ENCODE results near the gene NCAM2. TPM values are rescaled to one million over a fixed set of nuclear protein-coding genes. Genes with fewer than 3 reads are reported as not detected.

The NCAM2 gene
- total RNA-seq, 1 donor from 2014 or later: 3.6 TPM

DNA sequence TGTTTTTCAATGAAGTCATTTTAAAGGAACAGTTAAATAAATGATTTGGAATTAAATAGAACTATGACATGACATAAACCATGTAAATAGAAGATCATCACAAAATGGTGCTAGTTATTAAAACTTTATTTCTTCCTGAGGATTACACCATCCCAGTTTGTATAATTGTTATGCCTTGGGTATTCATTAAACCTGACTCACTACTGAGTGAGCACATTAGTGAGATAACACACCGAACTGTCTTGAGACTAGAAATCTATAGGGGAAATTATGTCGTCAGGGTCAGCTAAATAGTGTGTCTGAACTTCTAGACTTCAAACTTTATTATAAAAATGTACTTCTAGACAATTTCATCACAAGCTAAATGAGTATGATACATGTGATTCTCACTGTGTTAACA lies 189.4 kb downstream of the NCAM2 start:
- Mint-ChIP-seq H3K4me3 (no peak overlapping the region), H3K4me1 (no peaks in the 10 kb centered on the region), H3K9me3 (no peaks in the 10 kb centered on the region)

DNA sequence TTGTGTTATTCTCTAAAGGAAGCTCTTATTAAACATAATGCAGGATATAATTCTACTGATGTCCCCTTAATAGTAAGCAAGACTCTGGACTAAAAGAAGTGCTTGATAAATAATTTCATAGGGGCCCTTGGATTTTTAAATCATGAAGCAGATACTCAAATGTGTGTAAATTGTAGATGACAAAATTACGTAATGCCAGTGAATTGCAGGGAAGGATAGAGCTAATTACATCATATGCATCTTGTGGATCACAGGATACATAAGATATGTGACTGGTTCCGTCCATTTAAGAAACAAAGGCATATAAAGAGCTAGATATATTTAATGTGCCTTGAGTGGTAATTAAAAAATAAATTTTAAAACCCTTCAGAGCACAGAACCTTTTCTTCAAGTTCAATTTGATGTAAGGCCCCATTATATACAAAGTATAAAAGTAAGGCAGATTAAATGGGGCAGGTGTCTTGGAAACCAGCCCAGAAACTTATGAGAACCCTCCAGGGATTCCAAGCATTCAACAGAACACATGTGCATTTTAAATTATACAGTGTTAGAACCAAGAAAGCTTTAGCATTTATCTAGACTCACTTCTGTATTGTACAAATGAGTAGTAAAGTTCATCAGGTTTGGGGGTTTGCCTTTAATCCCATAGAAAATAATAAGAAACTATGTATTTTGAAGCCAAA lies 190.4 kb downstream of the NCAM2 start:
- H3K27ac Mint-ChIP-seq (ENCODE audit: unreplicated experiment): no peak overlapping the region
- no peaks in the 10 kb centered on the region for H3K9me3 Mint-ChIP-seq
- no peak overlapping the region for H3K4me3 Mint-ChIP-seq
- no peaks in the 10 kb centered on the region for H3K27me3 Mint-ChIP-seq (ENCODE audit: low read depth)
- H3K36me3 Mint-ChIP-seq (ENCODE audit: low read depth): no peaks in the 10 kb centered on the region
- TF ChIP-seq, protein P1, sequence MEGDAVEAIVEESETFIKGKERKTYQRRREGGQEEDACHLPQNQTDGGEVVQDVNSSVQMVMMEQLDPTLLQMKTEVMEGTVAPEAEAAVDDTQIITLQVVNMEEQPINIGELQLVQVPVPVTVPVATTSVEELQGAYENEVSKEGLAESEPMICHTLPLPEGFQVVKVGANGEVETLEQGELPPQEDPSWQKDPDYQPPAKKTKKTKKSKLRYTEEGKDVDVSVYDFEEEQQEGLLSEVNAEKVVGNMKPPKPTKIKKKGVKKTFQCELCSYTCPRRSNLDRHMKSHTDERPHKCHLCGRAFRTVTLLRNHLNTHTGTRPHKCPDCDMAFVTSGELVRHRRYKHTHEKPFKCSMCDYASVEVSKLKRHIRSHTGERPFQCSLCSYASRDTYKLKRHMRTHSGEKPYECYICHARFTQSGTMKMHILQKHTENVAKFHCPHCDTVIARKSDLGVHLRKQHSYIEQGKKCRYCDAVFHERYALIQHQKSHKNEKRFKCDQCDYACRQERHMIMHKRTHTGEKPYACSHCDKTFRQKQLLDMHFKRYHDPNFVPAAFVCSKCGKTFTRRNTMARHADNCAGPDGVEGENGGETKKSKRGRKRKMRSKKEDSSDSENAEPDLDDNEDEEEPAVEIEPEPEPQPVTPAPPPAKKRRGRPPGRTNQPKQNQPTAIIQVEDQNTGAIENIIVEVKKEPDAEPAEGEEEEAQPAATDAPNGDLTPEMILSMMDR (conservative IDR thresholded peaks at IDR 0.05): no peak
- no peaks in the 10 kb centered on the region for H3K4me1 Mint-ChIP-seq
- DNase-seq (ENCODE audit: low read depth, low spot score): no peak

More for the DNA sequence above, 189.4 kb downstream of the NCAM2 start:
- TF ChIP-seq, protein P1 (conservative IDR thresholded peaks at IDR 0.05): no peak
- DNase-seq (ENCODE audit: low read depth, low spot score): no peak
- Mint-ChIP-seq H3K36me3 (ENCODE audit: low read depth) (no peaks in the 10 kb centered on the region), H3K27me3 (ENCODE audit: low read depth) (no peaks in the 10 kb centered on the region), H3K27ac (ENCODE audit: unreplicated experiment) (no peak overlapping the region)

DNA sequence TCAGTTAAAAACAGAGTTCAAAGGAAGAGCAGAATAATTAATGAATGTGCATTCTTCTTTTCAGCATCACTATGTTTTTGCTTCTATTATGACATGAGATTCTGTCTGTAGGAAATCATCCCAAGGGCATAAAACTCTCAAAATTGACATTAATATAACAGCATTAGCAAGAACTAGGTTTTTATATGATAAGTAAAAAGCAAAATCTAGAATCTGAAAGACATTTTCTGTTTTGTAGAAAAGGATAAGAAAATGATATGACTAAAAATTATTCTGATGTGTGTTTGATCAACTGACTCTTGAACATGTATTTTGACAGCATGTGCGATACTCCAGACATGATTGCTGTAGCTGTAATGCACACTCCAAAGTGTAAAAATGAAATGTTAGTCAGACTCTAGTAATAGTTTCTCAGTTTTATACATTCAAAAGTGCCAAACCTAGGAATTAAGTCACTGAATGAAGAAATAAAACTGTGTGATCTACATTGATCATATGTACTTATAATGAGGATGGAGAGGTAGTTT lies 197.3 kb downstream of the NCAM2 start:
- Mint-ChIP-seq H3K4me3 (no peak overlapping the region), H3K27me3 (ENCODE audit: low read depth) (no peaks in the 10 kb centered on the region), H3K4me1 (no peaks in the 10 kb centered on the region), H3K27ac (ENCODE audit: unreplicated experiment) (no peak overlapping the region), H3K9me3 (no peaks in the 10 kb centered on the region), H3K36me3 (ENCODE audit: low read depth) (no peaks in the 10 kb centered on the region)
- no peak for DNase-seq (ENCODE audit: low read depth, low spot score)
- TF ChIP-seq, protein P1 (conservative IDR thresholded peaks at IDR 0.05): no peak

DNA sequence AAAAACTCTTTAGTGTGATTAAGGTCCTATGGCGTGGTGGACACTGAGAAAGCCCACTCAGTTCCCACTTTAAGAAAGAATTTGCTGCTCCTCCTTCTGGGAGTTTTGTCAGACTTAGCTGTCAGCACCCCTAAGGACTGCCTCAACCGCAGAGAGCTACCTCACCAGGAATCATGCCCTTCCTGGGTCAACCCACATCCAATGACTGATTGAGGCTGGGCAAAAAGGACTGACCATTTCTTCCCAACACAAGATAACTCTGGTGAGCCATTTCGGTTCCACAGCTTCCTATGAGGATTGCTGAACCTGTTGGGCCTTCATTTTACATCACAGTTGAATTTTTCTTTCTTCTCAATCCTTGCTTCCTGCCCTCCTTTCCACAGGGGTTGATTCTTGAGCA lies 197.9 kb downstream of the NCAM2 start:
- Mint-ChIP-seq H3K4me1 (no peaks in the 10 kb centered on the region), H3K36me3 (ENCODE audit: low read depth) (no peaks in the 10 kb centered on the region), H3K4me3 (no peak overlapping the region), H3K27me3 (ENCODE audit: low read depth) (no peaks in the 10 kb centered on the region), H3K27ac (ENCODE audit: unreplicated experiment) (no peak overlapping the region), H3K9me3 (no peaks in the 10 kb centered on the region)
- DNase-seq (ENCODE audit: low read depth, low spot score): no peak
- TF ChIP-seq, protein P1 (conservative IDR thresholded peaks at IDR 0.05): no peak

DNA sequence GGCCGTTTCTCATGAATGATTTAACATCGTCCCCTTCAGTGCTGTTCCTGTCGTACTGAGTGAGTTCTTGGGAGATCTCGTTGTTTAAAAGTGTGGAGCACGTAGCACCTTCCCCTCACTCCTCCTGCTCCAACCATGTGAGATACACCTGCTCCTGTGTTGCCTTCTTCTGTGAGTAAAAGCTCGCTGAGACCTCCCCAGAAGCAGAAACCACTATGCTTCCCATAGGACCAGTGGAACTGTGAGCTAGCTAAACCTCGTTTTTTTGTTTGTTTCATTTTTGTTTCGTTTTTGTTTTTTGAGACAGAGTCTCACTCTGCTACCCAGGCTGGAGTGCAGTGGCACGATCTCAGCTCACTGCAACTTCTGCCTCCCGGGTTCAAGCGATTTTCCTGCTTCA lies 198.6 kb downstream of the NCAM2 start:
- H3K36me3 Mint-ChIP-seq (ENCODE audit: low read depth): no peaks in the 10 kb centered on the region
- H3K4me1 Mint-ChIP-seq: no peaks in the 10 kb centered on the region
- no peaks in the 10 kb centered on the region for H3K9me3 Mint-ChIP-seq
- no peaks in the 10 kb centered on the region for H3K27me3 Mint-ChIP-seq (ENCODE audit: low read depth)
- TF ChIP-seq, protein P1 (conservative IDR thresholded peaks at IDR 0.05): no peak
- DNase-seq (ENCODE audit: low read depth, low spot score): no peak
- H3K4me3 Mint-ChIP-seq: no peak overlapping the region
- H3K27ac Mint-ChIP-seq (ENCODE audit: unreplicated experiment): no peak overlapping the region

Data from neural crest cell (in vitro differentiated cells).